ENCODE measurements around the gene FHIT.

DNA sequence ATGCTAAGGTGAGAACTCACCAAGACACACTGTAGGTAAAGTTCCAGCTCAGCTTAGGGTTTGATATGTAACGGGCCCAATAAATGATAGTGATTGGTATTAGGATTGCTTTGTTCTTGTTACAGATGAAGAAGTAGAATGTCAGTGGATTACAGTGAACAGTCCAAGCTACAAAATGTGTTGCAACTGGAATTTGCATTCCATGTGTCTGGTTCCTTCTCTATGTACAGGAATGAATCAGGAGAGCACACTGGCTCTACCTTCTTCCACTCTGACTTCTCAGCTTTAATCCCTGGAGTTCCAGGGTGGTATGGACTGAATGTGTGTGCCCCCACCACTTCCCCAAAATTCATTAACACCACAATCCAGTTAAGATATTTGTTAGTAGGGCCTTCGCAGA lies 1471.0 kb downstream of the FHIT start:
- no peak for TF ChIP-seq EZH2 (IDR thresholded peaks at IDR 0.05; ENCODE audit: insufficient read depth, poor library complexity, severe bottlenecking)
- TF ChIP-seq EZH2phosphoT487 (IDR thresholded peaks at IDR 0.05; ENCODE audit: insufficient read depth, low read depth): no peak

All from GM23248 (cell line).